GM23338 (cell line): ENCODE data around the gene PARL. TPM values are rescaled to one million over a fixed set of nuclear protein-coding genes. Genes with fewer than 3 reads are reported as not detected.

Experiments used
- ATAC-seq: fragments of 200-7000 bp; cut with Tn5 transposase; 3 replicates; pipeline ENCODE4 v1.9.1; 2020
- DNase-seq: peaks from one replicate; pipeline ENCODE4 v3.0.0-alpha.2; 2015; ENCODE audit warnings: low spot score
- H2AFZ ChIP-seq: fragments of 200-600 bp; sonication (generic); 2 replicates; pipeline ENCODE4 v1.8.0; 2016; ENCODE audit warnings: antibody characterized with exemption, mild to moderate bottlenecking, moderate library complexity
- H3F3A ChIP-seq: fragments of 200-600 bp; sonication (generic); replicated peaks from 2 replicates; pipeline ENCODE4 v1.8.0; 2017; ENCODE audit warnings: antibody characterized with exemption, mixed run types, low read depth
- H3K27ac ChIP-seq: fragments of 200-600 bp; sonication (generic); 2 replicates; pipeline ENCODE4 v1.6.1; 2016; ENCODE audit warnings: low read depth
- H3K27me3 ChIP-seq: fragments of 200-600 bp; sonication (generic); 2 replicates; pipeline ENCODE4 v1.8.0; 2016; ENCODE audit warnings: mild to moderate bottlenecking, mixed run types, moderate library complexity; ENCODE audit not compliant: insufficient read depth
- H3K36me3 ChIP-seq: fragments of 200-600 bp; sonication (generic); 2 replicates; pipeline ENCODE4 v1.8.0; 2016; ENCODE audit warnings: mild to moderate bottlenecking; ENCODE audit not compliant: insufficient read depth
- H3K4me1 ChIP-seq: fragments of 200-600 bp; sonication (generic); 2 replicates; pipeline ENCODE4 v1.8.0; 2016; ENCODE audit warnings: mild to moderate bottlenecking, moderate library complexity; ENCODE audit not compliant: insufficient read depth
- H3K4me2 ChIP-seq: fragments of 200-600 bp; sonication (generic); 2 replicates; pipeline ENCODE4 v1.7.1; 2017; ENCODE audit warnings: mixed run types
- H3K4me3 ChIP-seq: fragments of 200-600 bp; sonication (generic); 2 replicates; pipeline ENCODE4 v1.6.1; 2016; ENCODE audit warnings: mixed run types
- H3K79me2 ChIP-seq: fragments of 200-600 bp; sonication (generic); replicated peaks from 2 replicates; pipeline ENCODE4 v1.8.0; 2017; ENCODE audit warnings: mild to moderate bottlenecking; ENCODE audit not compliant: insufficient read depth
- H3K9me2 ChIP-seq: fragments of 200-600 bp; sonication (generic); 2 replicates; pipeline ENCODE4 v1.8.0; 2017; ENCODE audit not compliant: insufficient read depth
- H4K20me1 ChIP-seq: fragments of 200-600 bp; sonication (generic); replicated peaks from 2 replicates; pipeline ENCODE4 v1.8.0; 2017; ENCODE audit warnings: mild to moderate bottlenecking; ENCODE audit not compliant: insufficient read depth
- H3K27ac Mint-ChIP-seq: 2 replicates; pipeline ENCODE4 v1.8.0; 2020; ENCODE audit warnings: inconsistent platforms, mild to moderate bottlenecking, moderate library complexity, mixed read lengths
- H3K27me3 Mint-ChIP-seq: 3 replicates; pipeline ENCODE4 v1.8.0; 2022; ENCODE audit warnings: low read depth, mild to moderate bottlenecking, moderate library complexity, mixed read lengths, inconsistent platforms; ENCODE audit not compliant: insufficient read depth, poor library complexity
- H3K36me3 Mint-ChIP-seq: 3 replicates; pipeline ENCODE4 v1.8.0; 2021; ENCODE audit warnings: low read depth, mild to moderate bottlenecking, inconsistent platforms, moderate library complexity, mixed read lengths
- H3K4me1 Mint-ChIP-seq: 3 replicates; pipeline ENCODE4 v1.8.0; 2020; ENCODE audit warnings: mild to moderate bottlenecking, inconsistent platforms, mixed read lengths
- H3K4me3 Mint-ChIP-seq: 3 replicates; pipeline ENCODE4 v1.8.0; 2021; ENCODE audit warnings: moderate library complexity, mild to moderate bottlenecking, inconsistent platforms, mixed read lengths
- H3K9me3 Mint-ChIP-seq: 3 replicates; pipeline ENCODE4 v1.8.0; 2020; ENCODE audit warnings: moderate library complexity, mild to moderate bottlenecking, inconsistent platforms, mixed read lengths
- REST ChIP-seq: IDR thresholded peaks from one replicate; pipeline ENCODE4 v1.6.1; 2018; ENCODE audit warnings: antibody characterized with exemption; ENCODE audit not compliant: unreplicated experiment
- ZNF114 ChIP-seq: fragments of 250-450 bp; sonication (Bioruptor Pico); IDR thresholded peaks from 2 replicates; pipeline ENCODE4 v1.5.0; 2020; ENCODE audit warnings: mild to moderate bottlenecking, moderate library complexity
- ZNF462 ChIP-seq: fragments of 250-450 bp; sonication (Bioruptor Pico); IDR thresholded peaks from 2 replicates; pipeline ENCODE4 v1.5.0; 2020; ENCODE audit warnings: mild to moderate bottlenecking, moderate library complexity
- polyA plus RNA-seq: library from polyadenylated mRNA; unstranded; fragments of >200 nt; fragmentation: Nextera tagmentation; extraction: Ambion mirVana; gene quantifications from 2 replicates; pipeline ENCODE4 v1.2.1, GENCODE V29; 2016
- total RNA-seq: library from RNA; depleted of rRNA; stranded (reverse); fragments of >200 nt; shearing (Covaris generic); gene quantifications from 2 replicates; pipeline ENCODE4 v1.2.3, GENCODE V29; 2014

PARL gene
- total and polyA plus RNA-seq, 2 experiments from 2014 or later = 67.5 to 78.7 TPM

GRCh38 chr3:183895774-183896173 is 11.1 kb upstream of the PARL start:
- DNase-seq (no peak), ATAC-seq (peak; percentile 45; the same call in 2 of the 3 replicates)
- Mint-ChIP-seq H3K4me3 (no peak overlapping the region), H3K27ac (no peak overlapping the region), H3K36me3 (0 out of 3 replicates have a peak, but pooled peaks cover 3% of the 10 kb centered on the region), H3K4me1 (peaks cover 15% of the 10 kb centered on the region), H3K9me3 (peaks cover 8% of the 10 kb centered on the region), H3K27me3 (peaks cover 15% of the 10 kb centered on the region)
- Histone ChIP-seq H3K4me1 (peaks cover 5% of the 10 kb centered on the region; the same call in 1 of the 2 replicates), H3K79me2 (no peaks in the 10 kb centered on the region), H3K36me3 (no peaks in the 10 kb centered on the region), H3F3A (no peaks in the 10 kb centered on the region), H3K9me2 (no peaks in the 10 kb centered on the region), H3K4me2 (no peak overlapping the region), H2AFZ (peak overlapping the region; percentile 33; the same call in 1 of the 2 replicates), H3K27me3 (no peaks in the 10 kb centered on the region), H3K4me3 (no peak overlapping the region), H4K20me1 (no peaks in the 10 kb centered on the region), H3K27ac (no peak overlapping the region)
- TF ChIP-seq ZNF114 = no peak
- TF ChIP-seq REST = no peak
- no peak for TF ChIP-seq ZNF462
